HG02943 (cell line): ENCODE data around the gene PRG2.
"Not testable (repeated sequence)": the region's sequence is repeated elsewhere in the genome, so short reads cannot be mapped to it uniquely, and the experiment has no call there.

ENCODE experiments used
- ATAC-seq: cut with Tn5 transposase; IDR thresholded peaks from one replicate; pipeline ENCODE4 v1.9.1; 2021; ENCODE audit warnings: mild to moderate bottlenecking, low read depth, moderate library complexity; ENCODE audit not compliant: unreplicated experiment

PRG2 gene

GRCh38 chr11:57349491-57350274 lies 40.8 kb downstream of the PRG2 start:
- ATAC-seq, result no peak

- no peak for ATAC-seq
Measured at GRCh38 chr11:57348636-57349313, 41.7 kb downstream of the PRG2 start.

- ATAC-seq, result no peak
Measured at GRCh38 chr11:57348052-57348451, 42.4 kb downstream of the PRG2 start.

GRCh38 chr11:57347336-57347735 lies 43.1 kb downstream of the PRG2 start:
- no peak for ATAC-seq

DNA sequence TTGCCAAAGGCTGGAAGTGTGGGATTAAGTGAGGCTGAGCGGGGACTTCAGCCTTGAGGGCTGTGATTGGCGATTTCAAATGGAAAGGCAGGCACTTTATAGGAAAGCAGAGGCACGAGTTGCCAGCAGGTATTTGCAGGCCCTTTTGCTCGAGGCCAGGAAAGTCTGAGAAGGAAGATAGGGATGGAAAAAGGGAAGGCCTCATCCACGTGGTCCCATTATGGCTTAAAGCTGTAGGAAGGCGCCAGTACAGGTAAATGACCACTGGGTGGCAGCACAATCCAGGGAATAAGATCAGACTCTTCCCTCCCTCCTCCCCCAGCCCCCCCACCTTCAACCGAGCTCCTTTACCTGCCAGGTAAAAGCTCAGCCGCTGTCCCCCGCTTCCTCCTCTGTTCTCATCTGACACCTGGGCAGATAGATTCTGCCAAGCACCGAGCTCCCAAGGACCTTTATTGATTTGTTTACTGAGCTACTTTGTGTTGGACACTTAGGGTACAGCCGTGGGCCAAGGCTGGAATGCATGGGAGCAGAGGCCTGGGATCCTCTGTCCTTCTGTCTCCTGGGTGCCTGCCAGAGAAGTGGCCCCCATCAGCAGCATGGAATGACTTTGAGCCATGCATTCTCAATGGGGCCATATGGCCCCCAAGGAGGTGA lies 44.8 kb downstream of the PRG2 start:
- peak; percentile 56 for ATAC-seq

GRCh38 chr11:57344826-57345225 lies 45.6 kb downstream of the PRG2 start:
- no peak for ATAC-seq

DNA sequence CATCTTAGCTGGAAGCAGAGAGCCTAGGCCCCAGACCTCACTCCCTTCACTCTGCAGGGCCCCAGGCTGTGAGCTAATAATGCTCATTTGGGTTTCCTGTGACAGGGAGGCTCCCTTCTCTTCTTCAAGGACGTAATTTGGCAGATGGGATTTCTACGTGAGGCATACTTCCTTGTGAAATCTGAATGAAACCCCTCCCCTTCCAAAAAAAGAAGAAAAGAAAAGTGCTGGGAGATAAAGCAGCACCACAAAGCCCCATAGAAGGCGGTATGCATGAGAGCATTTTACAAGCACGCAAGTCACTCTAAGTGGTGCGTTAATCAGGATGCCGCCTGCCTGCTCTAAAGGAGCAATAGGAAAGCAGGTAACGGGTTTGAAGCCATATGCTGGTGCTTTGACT lies 46.6 kb downstream of the PRG2 start:
- no peak for ATAC-seq

GRCh38 chr11:57342702-57343101 lies 47.7 kb downstream of the PRG2 start:
- ATAC-seq, result no peak

GRCh38 chr11:57341250-57341808 lies 49.1 kb downstream of the PRG2 start:
- ATAC-seq, result no peak

- no peak for ATAC-seq
Measured at GRCh38 chr11:57340039-57340615, 50.3 kb downstream of the PRG2 start.

GRCh38 chr11:57339328-57339727 lies 51.1 kb downstream of the PRG2 start:
- no peak for ATAC-seq

DNA sequence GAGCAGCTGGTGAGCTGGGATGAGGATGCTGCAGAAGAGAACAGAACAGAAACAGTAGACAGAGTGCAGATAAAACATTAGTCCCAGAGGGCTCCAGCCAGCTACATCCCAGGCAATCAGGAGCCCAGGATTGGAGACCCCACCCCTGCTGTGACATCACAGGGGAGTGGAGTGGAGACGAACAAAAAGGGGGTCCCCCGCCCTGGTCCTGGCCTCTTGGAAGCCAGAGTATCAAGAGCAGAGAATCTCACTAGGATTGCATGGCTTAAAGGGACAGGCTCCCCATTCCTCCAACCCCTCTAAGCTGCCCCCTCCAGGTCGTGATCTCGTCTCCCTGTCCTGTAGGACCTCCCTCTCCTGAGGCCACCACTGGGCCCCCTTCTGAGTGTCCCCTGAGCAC lies 52.3 kb downstream of the PRG2 start, which contains the start of gene P2RX3:
P2RX3 (plus strand) TSS at position 211 of the 400 bp plus-strand sequence. CDS start 199 bp downstream, outside the sequence.
- no peak for ATAC-seq

DNA sequence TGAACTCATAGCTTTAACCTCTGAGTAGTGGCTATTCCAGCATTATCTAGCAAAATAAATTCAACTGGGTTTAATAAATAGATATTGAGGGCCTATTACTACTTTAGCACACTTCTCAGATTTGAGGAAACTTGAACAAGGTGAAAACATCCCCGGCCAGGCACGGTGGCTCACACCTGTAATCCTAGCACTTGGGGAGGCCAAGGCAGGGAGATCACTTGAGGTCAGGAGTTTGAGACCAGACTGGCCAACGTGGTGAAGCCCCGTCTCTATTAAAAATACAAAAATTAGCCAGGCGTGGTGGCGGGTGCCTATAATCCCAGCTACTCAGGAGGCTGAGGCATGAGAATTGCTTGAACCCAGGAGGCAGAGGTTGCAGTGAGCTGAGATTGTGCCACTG lies 53.6 kb downstream of the PRG2 start:
- not testable (repeated sequence) for ATAC-seq
